DMS79 (cell line): ENCODE measurements around the gene BMP5.

Experiments used
- DNase-seq: peaks from one replicate; lab custom pipeline; 2025; lab: John Stamatoyannopoulos, UW

The BMP5 gene

DNA sequence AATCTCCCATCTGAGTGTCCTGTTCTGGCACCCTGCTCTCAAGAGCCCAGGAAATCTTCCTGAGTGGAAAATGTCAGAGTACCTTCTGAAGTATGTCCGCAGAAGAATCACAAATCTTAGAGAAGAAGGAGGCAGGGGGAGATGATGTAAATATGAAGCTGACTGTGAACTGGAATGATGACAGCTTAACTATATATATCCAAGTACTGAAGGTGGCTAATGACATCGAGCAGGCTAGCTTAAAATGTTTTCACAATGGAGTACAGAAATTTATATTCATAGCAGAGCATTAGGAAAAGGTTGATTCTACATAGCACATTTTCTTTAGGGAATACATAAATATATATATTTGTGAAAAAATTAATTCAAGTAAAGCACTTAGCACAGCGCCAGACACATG, 64.3 kb downstream of the BMP5 start:
- no peak for DNase-seq

DNA sequence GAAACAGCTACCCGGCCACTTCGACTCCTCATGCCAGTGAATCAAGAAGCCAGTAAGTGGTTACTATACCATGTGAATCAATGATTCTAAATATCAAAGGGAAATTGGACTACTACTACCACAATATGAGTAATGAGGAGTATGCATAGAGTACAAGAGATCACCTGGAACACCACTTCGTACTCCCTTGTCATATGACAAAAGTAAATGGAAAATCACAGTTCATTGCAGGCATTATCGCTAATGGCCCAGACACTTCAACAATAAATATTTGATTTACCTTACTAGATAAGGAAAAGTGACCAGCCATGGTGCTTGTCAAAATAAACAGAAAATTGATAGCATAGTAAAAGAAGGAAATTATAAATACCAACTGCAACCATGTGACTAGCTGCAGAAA, 73.1 kb downstream of the BMP5 start:
- DNase-seq = no peak

DNA sequence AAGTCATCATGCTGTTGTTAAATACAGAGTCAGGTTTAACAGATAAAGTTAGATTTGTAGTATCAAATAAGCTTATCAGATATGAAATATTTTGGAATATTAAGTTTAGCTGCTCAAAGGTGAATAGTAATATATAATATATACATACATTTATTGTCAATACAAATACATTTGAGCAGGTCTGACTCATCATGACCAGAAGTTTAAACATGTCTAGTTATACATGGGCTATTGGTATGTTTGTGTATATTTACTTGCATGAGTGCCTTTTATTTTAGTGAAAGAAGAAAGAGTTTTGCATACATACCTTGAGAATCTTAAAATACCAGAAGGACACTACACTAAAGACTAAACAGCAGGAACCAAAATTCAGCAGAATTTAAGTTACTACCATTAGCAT, 76.8 kb downstream of the BMP5 start:
- no peak for DNase-seq

DNA sequence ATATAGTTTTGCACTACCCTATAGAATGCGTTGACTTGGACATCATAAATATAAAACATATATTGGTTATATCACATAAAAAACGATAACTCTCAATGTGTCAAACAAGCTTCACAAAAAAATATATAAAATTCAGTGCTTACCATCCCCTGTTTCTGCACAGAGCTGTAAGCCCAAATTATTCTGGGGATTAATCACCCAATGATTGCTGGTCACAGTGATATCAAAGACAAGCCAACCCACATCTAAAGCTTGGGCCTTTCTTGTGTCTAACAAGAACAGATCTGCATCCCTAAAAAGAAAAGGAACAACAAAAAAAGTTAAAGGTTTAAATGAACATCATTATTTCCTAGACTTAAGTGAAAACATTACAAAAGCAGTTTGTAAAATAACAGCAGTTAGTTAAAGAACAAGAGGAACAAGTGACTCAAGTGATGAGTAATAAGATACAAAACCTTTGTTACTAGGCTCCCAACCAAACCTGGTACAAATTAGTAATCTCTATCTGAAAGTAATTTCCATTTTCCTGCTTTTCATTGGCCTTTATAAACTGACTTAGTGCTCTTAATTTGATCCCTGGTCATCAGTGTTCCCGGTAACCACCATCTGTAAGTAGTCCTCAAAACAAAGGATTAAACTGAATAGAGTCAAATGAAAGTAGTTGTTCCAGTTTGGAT, 81.1 kb downstream of the BMP5 start:
- no peak for DNase-seq

DNA sequence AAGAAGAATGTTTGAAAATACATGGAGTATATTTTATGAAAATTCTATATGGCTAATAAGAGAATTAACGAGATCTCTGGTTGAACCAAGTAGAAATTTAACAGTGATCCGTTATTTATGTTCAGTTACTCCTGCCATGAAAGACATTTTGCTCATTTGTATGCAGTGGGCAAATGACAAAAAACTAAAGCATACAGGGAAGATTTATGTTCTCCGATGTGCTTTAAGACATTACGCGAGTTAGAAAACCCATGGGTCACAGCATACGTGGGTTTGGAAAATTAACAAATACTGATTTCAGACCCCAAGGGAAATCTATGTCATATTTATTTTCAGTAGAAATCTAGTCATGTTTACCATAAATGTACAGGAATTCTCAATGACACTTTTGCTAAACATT, 90.1 kb downstream of the BMP5 start:
- DNase-seq = no peak

DNA sequence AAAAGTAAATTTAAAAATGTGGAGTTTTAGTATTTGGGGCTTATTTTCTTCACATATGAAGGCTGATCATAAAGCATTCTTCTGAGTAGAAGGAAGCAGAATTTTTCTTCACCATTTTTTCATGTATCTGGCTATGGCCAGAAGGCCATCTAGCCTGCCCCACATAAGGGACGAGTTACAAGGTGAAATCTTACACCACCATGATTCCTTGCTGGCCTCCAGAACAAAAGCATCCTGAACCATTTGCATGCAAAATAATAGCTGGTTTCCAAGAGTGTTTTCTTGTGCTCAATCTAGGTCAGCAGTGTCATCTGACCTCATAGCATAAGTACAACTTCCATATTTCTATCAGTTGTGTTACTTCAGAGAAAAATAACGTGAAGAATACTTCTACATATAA, 93.1 kb downstream of the BMP5 start:
- DNase-seq = no peak

DNA sequence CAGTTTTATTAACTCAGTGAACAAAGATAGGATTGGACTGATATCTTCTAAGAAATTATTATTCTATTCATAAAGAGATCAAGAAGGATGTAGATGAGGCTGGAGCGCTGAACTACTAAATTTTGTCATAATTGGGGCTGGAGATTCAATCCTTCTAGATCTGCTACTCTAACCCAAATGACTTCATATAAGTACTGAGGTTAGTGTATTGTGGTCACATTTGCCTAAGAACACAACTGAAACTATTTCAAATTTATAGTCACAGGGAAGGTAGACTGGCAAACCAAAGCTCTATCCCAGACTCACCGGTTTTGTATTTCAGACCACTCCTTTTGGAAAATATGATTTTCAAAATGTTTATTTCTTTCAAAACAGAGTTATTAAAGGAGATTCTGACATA, 96.7 kb downstream of the BMP5 start:
- DNase-seq = no peak

DNA sequence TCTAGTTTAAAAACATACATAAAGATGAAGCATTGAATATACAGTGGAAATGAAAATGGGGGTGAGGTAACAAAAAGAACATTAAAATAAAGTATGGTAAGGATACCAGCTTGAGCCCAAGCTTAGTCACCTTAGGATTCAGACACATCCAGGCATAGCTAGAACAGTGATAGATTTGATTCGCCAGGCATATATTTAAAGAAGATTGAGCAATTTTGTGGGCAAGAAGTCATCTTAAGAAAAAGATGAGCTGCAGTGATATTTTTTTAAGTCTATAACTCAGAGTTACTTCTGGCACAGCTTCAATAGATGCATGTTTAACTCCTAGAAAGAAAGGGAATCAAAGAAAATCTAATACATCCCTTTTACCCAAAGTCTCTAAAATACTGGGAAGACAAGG, 97.9 kb downstream of the BMP5 start:
- DNase-seq = no peak

DNA sequence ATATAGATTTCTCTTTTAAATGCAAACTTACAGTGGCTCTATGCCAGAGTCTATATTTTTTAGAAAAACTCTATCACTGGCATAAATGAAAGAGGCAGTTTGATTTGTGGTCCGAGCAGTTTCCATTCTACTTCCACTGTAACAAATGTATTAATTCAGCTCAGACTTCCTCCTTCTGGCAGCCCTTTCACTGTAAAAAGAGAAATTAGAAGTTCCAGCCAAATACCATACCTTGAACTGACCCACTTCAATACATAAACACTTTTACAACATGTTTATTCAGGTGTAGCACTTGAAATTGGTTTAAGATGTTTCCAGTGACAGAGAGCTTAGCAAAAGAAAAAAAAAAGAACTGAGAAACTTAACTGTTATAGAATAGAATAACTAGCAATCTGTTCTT, 99.3 kb downstream of the BMP5 start:
- DNase-seq = peak; percentile 40

DNA sequence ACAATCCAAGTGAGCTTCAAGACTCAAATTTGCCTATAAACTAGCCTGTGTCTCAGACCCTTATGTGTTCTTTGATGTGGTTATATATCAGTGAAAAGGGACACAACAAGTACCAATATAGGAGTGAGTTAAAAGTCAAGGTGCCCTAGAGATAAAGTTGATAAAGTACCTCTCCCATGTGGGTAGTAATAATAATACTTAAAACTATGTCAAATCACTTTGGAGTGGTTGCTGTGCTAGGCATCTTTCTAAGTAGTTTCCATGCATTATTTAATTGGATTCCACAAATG, 100.4 kb downstream of the BMP5 start:
- DNase-seq = peak; percentile 56

DNA sequence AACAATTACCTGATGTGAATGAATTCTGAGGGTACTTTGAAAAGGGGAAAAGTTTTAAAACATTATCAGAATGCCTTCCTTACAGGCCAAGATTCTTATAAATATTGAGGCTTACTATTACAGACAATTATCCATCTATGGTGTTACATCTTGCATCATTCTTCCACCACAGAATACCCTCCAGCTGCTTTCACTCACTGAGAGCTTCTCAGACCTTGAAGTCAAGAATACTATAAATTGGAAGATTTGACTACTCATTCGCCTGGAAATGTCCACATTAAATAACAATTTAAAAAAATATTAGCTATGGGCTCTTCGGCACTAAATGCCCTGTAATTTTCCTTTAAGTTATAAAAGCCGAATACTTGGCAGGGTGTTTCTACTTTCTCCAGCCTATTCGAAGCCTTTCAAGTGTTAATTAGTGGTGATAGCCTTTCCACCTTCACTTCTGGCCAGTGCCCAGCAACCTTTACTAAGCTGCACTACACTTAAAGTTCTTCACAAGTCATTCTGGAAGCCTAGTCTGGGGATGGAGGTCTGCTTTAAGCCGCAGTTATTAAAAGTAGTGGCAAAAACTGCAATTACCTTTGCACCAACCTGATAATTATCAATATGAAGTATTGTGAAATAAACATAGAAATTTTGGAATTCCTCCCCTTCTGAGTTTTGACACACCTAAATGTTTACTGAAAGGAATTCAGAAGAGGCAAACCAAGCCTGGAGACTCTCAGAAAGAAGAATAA, 100.9 kb downstream of the BMP5 start:
- DNase-seq = peak; percentile 38

DNA sequence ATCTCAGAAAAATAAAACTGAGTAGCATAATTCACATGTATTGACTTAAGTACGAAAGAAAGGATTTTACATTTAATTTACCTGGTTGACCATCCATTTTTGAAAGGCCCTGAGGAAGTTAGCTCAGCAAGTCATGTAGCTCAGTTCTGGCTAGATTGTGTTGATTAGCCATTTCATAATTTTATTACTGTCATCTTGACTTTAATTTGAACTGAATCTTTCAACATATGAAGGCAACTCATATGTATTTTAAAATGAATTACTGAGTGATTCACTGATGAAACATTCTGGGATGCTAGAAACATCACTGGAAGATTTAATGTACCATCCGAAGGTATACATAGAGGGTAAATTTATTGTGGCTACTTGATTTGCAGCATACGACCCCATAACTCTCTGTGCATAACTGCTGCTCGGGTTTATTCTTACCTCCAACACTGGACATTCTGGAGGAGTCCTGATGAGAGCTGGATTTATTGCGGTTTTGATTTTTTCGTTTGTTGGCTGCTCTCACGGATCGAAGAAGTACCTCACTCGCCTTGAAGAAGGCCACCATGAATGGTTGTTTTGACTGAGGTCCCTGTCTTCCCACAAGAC, 101.7 kb downstream of the BMP5 start:
- no peak for DNase-seq

DNA sequence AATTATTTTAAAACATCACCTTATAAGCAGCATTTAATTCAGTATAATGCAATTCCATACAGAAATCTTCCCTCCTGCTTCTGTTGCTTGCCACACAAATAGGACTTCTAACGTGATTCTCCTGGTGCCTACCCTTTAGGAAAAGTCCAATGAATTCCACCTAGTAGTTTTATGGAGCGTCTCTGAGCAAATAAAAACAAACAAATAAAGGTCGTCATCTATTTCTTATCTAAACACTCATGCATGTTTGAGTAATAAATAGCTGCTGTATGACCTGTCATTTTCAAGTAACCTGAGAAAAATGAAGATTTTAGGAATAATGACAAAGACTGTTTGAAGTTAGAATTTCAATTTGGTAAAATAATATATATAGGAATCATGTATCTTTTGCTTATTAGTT, 102.7 kb downstream of the BMP5 start:
- DNase-seq = no peak

DNA sequence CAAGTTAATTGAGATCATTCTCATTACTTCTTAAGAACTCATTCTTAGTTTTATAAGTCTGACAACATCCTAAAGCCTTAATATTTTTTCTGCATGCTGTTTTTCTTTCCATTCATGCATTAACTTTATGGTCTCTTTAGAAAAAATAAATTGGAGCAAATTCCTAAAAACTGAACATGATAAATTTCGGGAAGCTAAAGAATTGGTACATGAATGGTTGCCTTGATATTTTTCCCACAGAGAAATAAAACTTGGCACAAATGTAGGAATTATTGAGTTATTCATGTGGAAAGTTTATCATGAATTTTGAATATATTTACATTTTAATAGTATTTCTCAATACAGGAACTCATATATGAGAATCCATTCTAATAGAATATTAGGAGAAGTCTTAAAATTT, 115.9 kb downstream of the BMP5 start:
- DNase-seq = no peak

DNA sequence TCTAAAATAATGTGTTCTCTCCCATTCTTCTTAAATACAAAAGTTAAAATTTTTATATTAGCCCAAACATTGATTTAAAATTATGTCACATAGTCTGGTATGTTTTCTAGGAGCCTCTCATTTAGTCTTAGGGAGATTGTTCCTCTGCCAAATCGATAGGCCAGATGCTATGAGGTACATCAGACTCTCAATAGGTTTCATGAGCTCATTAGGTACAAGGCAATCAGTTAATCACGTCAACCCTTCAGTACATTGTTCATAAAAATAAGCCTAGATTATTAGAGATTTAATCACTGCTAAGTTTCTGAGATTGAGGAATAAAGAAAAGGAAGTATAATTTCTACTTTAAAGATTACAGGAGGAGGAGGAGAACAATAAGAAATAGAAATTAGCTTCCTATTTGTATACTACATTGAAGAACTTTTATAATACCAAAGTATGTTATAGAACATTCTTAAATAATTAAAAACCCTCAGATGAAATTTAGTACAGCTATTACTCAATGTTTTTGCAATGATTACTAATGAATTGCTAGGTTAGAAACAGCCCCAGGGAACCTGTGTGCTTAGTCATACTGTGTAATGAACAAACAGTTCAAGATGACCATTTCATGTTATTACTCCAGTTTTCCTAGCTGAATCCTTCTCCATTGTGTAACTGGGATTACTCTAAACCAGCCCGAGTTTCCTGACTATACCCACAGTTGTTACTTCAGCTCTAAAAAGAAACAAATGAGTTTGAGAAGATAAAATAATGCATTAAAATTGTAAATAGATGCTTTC, 117.0 kb downstream of the BMP5 start:
- no peak for DNase-seq

DNA sequence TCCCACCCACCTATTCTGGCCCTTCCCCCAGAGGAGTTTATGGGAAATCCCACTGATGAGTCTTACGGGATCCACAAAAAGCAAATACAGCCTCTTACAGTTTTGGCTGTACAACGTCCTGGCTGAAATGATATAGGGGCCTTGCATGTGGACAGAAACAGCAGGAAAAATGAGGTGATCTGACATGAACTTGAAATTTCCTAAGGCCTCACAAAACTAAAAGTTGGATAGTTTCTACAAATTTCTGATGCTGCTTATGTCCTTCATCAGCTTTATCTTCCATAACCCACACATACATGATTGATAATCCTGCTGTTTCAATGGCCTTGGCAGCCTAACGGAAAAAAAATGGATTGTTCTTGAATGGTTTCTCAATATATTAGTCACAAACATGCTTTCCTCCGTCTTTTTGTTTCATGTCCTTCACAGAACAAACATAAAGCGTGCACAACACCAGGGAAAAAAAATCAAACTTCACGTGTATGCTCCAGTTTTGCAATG, 118.8 kb downstream of the BMP5 start:
- no peak for DNase-seq

DNA sequence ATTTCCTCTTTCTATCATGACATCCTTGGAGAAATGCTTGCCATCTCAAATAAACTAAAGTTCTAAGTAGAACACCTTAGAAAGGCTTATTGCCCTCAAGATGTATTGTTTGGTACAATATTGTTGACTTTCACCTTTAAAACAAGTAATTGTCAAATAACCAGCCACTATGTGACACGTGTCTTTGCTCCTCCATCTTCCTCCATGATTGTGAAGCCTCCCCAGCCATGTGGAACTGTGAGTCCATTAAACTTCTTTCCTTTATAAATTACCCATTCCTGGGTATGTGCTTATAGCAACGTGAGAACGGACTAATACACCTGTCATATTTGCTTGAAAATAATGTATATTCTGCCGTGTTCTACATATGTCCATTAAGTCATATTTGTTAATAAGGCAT, 126.5 kb downstream of the BMP5 start:
- DNase-seq = no peak

DNA sequence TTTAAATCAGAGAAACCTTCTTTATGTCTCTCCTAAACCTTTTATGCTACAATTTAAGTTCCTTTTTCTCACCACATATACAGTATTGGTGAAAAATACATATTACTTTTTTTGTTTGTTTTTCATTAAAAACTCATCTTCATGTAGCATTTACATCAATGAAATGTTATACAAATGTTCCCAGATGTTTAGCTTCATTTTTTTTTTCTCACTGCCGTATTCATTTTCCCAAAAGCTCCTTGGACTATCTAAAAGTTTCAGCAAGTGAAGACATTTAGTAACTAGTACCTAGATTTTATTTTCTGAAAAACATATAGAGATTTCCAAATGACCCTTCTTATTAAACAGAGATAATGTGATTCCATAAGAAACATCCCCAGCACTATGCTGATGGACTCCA, 128.9 kb downstream of the BMP5 start:
- DNase-seq = no peak

DNA sequence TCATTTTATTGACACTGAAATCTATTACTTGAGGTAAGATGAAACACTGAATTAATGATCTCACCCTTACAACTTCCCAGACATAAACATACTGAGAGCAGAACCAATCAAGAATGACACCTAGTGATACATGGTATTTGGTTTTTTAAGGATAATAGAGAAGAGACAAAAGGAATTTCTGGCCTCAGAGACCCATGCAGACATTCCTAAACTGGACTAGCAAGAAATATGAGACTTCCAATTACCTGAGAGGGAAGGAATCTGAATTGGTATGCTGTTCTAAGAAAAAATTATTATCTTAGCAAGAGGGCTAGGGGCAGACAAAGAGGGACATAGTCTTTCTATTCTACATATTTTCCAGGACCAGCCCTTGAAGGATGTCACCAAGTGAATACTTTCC, 141.1 kb downstream of the BMP5 start:
- no peak for DNase-seq

DNA sequence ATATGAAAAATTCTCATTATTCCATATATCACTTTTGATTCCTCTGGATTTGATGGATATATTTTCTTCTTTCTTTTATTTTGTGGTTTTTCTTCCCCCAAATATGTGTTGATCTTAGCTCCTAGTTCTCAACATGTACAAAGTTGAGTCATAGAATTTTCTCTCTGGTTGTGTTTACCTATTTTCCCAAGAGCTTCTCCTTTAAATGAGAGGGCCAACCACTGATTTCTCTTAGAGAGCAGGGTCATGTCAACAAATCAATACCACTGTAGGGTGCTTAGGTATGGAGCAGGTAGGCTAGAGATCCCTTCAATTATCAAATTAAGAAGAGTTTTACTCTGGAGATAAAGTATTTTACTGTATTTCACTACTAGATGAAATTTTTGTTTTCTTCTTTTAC, 145.7 kb downstream of the BMP5 start:
- DNase-seq = no peak

DNA sequence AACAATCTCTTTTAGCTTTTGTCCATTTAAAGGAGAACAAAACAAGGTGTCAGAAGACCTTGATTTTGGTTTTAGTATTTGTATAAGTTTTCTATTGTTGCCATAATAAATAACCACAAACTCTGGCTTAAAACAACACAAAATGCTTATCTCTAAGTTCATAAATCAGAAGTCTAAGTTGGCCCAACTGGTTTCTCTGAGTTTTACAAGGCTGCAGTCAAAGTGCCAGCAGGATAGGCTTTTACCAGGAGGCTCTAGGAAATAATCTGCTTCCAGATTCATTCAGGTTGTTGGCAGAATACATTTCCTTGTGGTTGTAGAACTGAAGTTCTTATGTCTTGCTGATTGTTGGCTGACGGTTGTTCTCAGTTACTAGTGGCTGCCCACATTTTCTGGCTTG, 149.2 kb downstream of the BMP5 start:
- DNase-seq = no peak

DNA sequence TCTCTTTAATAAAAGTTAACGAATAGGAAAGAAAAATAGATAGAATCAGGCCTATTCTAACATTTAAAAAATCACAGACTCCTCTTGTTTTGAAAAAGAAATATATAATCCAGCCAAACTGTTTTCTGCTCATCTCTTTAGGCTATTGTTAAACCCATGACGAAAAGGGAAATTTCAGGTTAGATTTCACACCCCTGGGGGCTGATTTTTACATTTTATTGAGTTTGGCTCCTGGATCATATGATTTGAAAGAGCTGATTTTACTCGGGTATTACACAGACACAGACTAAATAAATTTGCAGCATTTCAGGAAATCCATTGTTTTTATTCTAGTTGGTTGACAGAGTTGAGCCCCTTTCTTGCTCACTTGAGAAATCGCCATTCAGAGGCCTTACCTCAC, 160.6 kb downstream of the BMP5 start:
- no peak for DNase-seq

DNA sequence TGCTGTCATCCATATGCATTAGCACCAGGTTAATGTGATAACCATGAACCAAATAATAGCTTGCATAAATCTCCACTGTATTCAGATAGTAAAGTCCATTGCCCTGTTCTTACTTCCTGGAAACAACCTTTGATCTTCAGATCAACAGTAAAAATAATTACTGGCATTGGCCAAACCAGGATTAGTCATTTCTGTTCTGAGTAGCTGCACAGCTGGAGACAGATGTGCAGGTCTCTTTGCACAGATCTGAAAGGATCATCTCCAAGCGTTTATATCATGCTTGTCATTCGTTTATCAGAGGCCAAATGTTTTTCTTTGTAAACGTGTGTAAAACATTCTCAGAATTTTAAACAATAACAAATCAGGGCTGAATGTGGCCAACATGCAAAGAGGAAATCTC, 162.0 kb downstream of the BMP5 start:
- no peak for DNase-seq
